NOMO-1 treated with dmso at 0.1 percent for 144 hours (cell line): Measurements from ENCODE around the gene AP4E1.
A peak's percentile ranks its signal among the peaks of the same experiment; 100 is the strongest.
"Not testable (repeated sequence)": the region's sequence is repeated elsewhere in the genome, so short reads cannot be mapped to it uniquely, and the experiment has no call there.

Source experiments
- DNase-seq: peaks from one replicate; lab custom pipeline; 2025; ENCODE audit not compliant: unreplicated experiment; lab: John Stamatoyannopoulos, UW

AP4E1 gene

GRCh38 chr15:50908209-50909009 is at the start of gene AP4E1:
Gene AP4E1 (plus strand): TSS chr15:50908683. CDS start chr15:50908779, 96 bp downstream.
- DNase-seq = peak; percentile 90

GRCh38 chr15:50860824-50861223 is 47.7 kb upstream of the AP4E1 start:
- no peak for DNase-seq

GRCh38 chr15:50862553-50862952 is 45.9 kb upstream of the AP4E1 start:
- DNase-seq = no peak

GRCh38 chr15:50864873-50865272 is 43.6 kb upstream of the AP4E1 start:
- DNase-seq = no peak

- DNase-seq = no peak
Observed at GRCh38 chr15:50865515-50866353, 42.7 kb upstream of the AP4E1 start.

- no peak for DNase-seq
Observed at GRCh38 chr15:50871832-50872231, 36.7 kb upstream of the AP4E1 start.

- DNase-seq = no peak
Observed at GRCh38 chr15:50872832-50873426, 35.6 kb upstream of the AP4E1 start.

- DNase-seq = peak; percentile 41
Observed at GRCh38 chr15:50873935-50874361, 34.5 kb upstream of the AP4E1 start.

- not testable (repeated sequence) for DNase-seq
Observed at GRCh38 chr15:50875238-50875637, 33.2 kb upstream of the AP4E1 start.

- DNase-seq = no peak
Observed at GRCh38 chr15:50876260-50876988, 32.1 kb upstream of the AP4E1 start.

GRCh38 chr15:50876989-50877360 is 31.5 kb upstream of the AP4E1 start:
- DNase-seq = peak; percentile 15

- no peak for DNase-seq
Observed at GRCh38 chr15:50879016-50879617, 29.4 kb upstream of the AP4E1 start.

GRCh38 chr15:50880206-50880605 is 28.3 kb upstream of the AP4E1 start:
- no peak for DNase-seq

GRCh38 chr15:50880651-50881114 is 27.8 kb upstream of the AP4E1 start:
- DNase-seq = peak; percentile 33

GRCh38 chr15:50881121-50882048 is 27.1 kb upstream of the AP4E1 start:
- DNase-seq = no peak

- DNase-seq = no peak
Observed at GRCh38 chr15:50883903-50884302, 24.6 kb upstream of the AP4E1 start.

- DNase-seq = no peak
Observed at GRCh38 chr15:50884540-50884939, 23.9 kb upstream of the AP4E1 start.

GRCh38 chr15:50886139-50886467 is 22.4 kb upstream of the AP4E1 start:
- DNase-seq = no peak

- no peak for DNase-seq
Observed at GRCh38 chr15:50886611-50887345, 21.7 kb upstream of the AP4E1 start.
